ENCODE measurements around the gene RBFOX2.

Gene RBFOX2

GRCh38 chr22:35783943-35784614 is 244.5 kb downstream of the RBFOX2 start:
- H3K36me3 ChIP-seq (ENCODE audit: control insufficient read depth, insufficient read depth, low read length), result no peaks in the 10 kb centered on the region
- H3K9ac ChIP-seq (ENCODE audit: low read length), result no peak overlapping the region
- peaks cover 10% of the 10 kb centered on the region for H3K4me1 ChIP-seq (ENCODE audit: control insufficient read depth, insufficient read depth, low read length)
- H3K4me3 ChIP-seq (ENCODE audit: low read length), result no peak overlapping the region
- no peak overlapping the region for H3K27ac ChIP-seq (ENCODE audit: low read depth, low read length)
- no peaks in the 10 kb centered on the region for H3K27me3 ChIP-seq (ENCODE audit: control insufficient read depth, insufficient read depth, low read length)

GRCh38 chr22:35782504-35782903 is 246.1 kb downstream of the RBFOX2 start:
- Histone ChIP-seq H3K27me3 (ENCODE audit: control insufficient read depth, insufficient read depth, low read length) (no peaks in the 10 kb centered on the region), H3K27ac (ENCODE audit: low read depth, low read length) (no peak overlapping the region), H3K9ac (ENCODE audit: low read length) (no peak overlapping the region), H3K4me1 (ENCODE audit: control insufficient read depth, insufficient read depth, low read length) (peaks cover 19% of the 10 kb centered on the region), H3K4me3 (ENCODE audit: low read length) (no peak overlapping the region), H3K36me3 (ENCODE audit: control insufficient read depth, insufficient read depth, low read length) (no peaks in the 10 kb centered on the region)

GRCh38 chr22:35781898-35782297 is 246.7 kb downstream of the RBFOX2 start:
- Histone ChIP-seq H3K27ac (ENCODE audit: low read depth, low read length) (no peak overlapping the region), H3K4me3 (ENCODE audit: low read length) (no peak overlapping the region), H3K4me1 (ENCODE audit: control insufficient read depth, insufficient read depth, low read length) (peaks cover 20% of the 10 kb centered on the region), H3K27me3 (ENCODE audit: control insufficient read depth, insufficient read depth, low read length) (no peaks in the 10 kb centered on the region), H3K9ac (ENCODE audit: low read length) (no peak overlapping the region), H3K36me3 (ENCODE audit: control insufficient read depth, insufficient read depth, low read length) (no peaks in the 10 kb centered on the region)

GRCh38 chr22:35777335-35777975 is 251.2 kb downstream of the RBFOX2 start:
- H3K27me3 ChIP-seq (ENCODE audit: control insufficient read depth, insufficient read depth, low read length), result no peaks in the 10 kb centered on the region
- H3K27ac ChIP-seq (ENCODE audit: low read depth, low read length), result no peak overlapping the region
- H3K4me3 ChIP-seq (ENCODE audit: low read length), result no peak overlapping the region
- no peaks in the 10 kb centered on the region for H3K36me3 ChIP-seq (ENCODE audit: control insufficient read depth, insufficient read depth, low read length)
- H3K9ac ChIP-seq (ENCODE audit: low read length), result no peak overlapping the region
- peaks cover 13% of the 10 kb centered on the region for H3K4me1 ChIP-seq (ENCODE audit: control insufficient read depth, insufficient read depth, low read length)

GRCh38 chr22:35775339-35775738 is 253.3 kb downstream of the RBFOX2 start:
- Histone ChIP-seq H3K4me1 (ENCODE audit: control insufficient read depth, insufficient read depth, low read length) (peaks cover 13% of the 10 kb centered on the region), H3K36me3 (ENCODE audit: control insufficient read depth, insufficient read depth, low read length) (no peaks in the 10 kb centered on the region), H3K27ac (ENCODE audit: low read depth, low read length) (no peak overlapping the region), H3K9ac (ENCODE audit: low read length) (no peak overlapping the region), H3K27me3 (ENCODE audit: control insufficient read depth, insufficient read depth, low read length) (no peaks in the 10 kb centered on the region), H3K4me3 (ENCODE audit: low read length) (no peak overlapping the region)

GRCh38 chr22:35769974-35770373 is 258.6 kb downstream of the RBFOX2 start:
- Histone ChIP-seq H3K27ac (ENCODE audit: low read depth, low read length) (no peak overlapping the region), H3K4me1 (ENCODE audit: control insufficient read depth, insufficient read depth, low read length) (peaks cover 3% of the 10 kb centered on the region), H3K9ac (ENCODE audit: low read length) (no peak overlapping the region), H3K4me3 (ENCODE audit: low read length) (no peak overlapping the region), H3K27me3 (ENCODE audit: control insufficient read depth, insufficient read depth, low read length) (no peaks in the 10 kb centered on the region), H3K36me3 (ENCODE audit: control insufficient read depth, insufficient read depth, low read length) (no peaks in the 10 kb centered on the region)

GRCh38 chr22:35766654-35767580 is 261.7 kb downstream of the RBFOX2 start:
- Histone ChIP-seq H3K4me3 (ENCODE audit: low read length) (no peak overlapping the region), H3K36me3 (ENCODE audit: control insufficient read depth, insufficient read depth, low read length) (no peaks in the 10 kb centered on the region), H3K4me1 (ENCODE audit: control insufficient read depth, insufficient read depth, low read length) (no peaks in the 10 kb centered on the region), H3K27me3 (ENCODE audit: control insufficient read depth, insufficient read depth, low read length) (no peaks in the 10 kb centered on the region), H3K27ac (ENCODE audit: low read depth, low read length) (no peak overlapping the region), H3K9ac (ENCODE audit: low read length) (no peak overlapping the region)

GRCh38 chr22:35761037-35761436 is 267.6 kb downstream of the RBFOX2 start:
- no peaks in the 10 kb centered on the region for H3K27me3 ChIP-seq (ENCODE audit: control insufficient read depth, insufficient read depth, low read length)
- peaks cover 5% of the 10 kb centered on the region for H3K36me3 ChIP-seq (ENCODE audit: control insufficient read depth, insufficient read depth, low read length)

GRCh38 chr22:35758394-35758793 is 270.2 kb downstream of the RBFOX2 start:
- Histone ChIP-seq H3K27ac (ENCODE audit: low read depth, low read length) (no peak overlapping the region), H3K9ac (ENCODE audit: low read length) (no peak overlapping the region), H3K27me3 (ENCODE audit: control insufficient read depth, insufficient read depth, low read length) (no peaks in the 10 kb centered on the region), H3K4me1 (ENCODE audit: control insufficient read depth, insufficient read depth, low read length) (no peaks in the 10 kb centered on the region), H3K36me3 (ENCODE audit: control insufficient read depth, insufficient read depth, low read length) (peaks cover 5% of the 10 kb centered on the region), H3K4me3 (ENCODE audit: low read length) (no peak overlapping the region)

More at GRCh38 chr22:35761037-35761436, 267.6 kb downstream of the RBFOX2 start:
- H3K4me3 ChIP-seq (ENCODE audit: low read length), result no peak overlapping the region
- H3K9ac ChIP-seq (ENCODE audit: low read length), result no peak overlapping the region
- H3K27ac ChIP-seq (ENCODE audit: low read depth, low read length), result no peak overlapping the region
- H3K4me1 ChIP-seq (ENCODE audit: control insufficient read depth, insufficient read depth, low read length), result no peaks in the 10 kb centered on the region

GRCh38 chr22:35756722-35757121 is 271.9 kb downstream of the RBFOX2 start:
- no peak overlapping the region for H3K9ac ChIP-seq (ENCODE audit: low read length)
- H3K4me1 ChIP-seq (ENCODE audit: control insufficient read depth, insufficient read depth, low read length), result peaks cover 2% of the 10 kb centered on the region
- H3K36me3 ChIP-seq (ENCODE audit: control insufficient read depth, insufficient read depth, low read length), result peaks cover 10% of the 10 kb centered on the region
- H3K27me3 ChIP-seq (ENCODE audit: control insufficient read depth, insufficient read depth, low read length), result no peaks in the 10 kb centered on the region
- no peak overlapping the region for H3K27ac ChIP-seq (ENCODE audit: low read depth, low read length)
- H3K4me3 ChIP-seq (ENCODE audit: low read length), result no peak overlapping the region

GRCh38 chr22:35754761-35755160 is 273.9 kb downstream of the RBFOX2 start:
- peaks cover 10% of the 10 kb centered on the region for H3K36me3 ChIP-seq (ENCODE audit: control insufficient read depth, insufficient read depth, low read length)
- H3K27ac ChIP-seq (ENCODE audit: low read depth, low read length), result no peak overlapping the region
- H3K4me3 ChIP-seq (ENCODE audit: low read length), result no peak overlapping the region

GRCh38 chr22:35752863-35753189 is 275.8 kb downstream of the RBFOX2 start:
- Histone ChIP-seq H3K27me3 (ENCODE audit: control insufficient read depth, insufficient read depth, low read length) (no peaks in the 10 kb centered on the region), H3K4me3 (ENCODE audit: low read length) (no peak overlapping the region), H3K36me3 (ENCODE audit: control insufficient read depth, insufficient read depth, low read length) (peaks cover 5% of the 10 kb centered on the region), H3K4me1 (ENCODE audit: control insufficient read depth, insufficient read depth, low read length) (peaks cover 2% of the 10 kb centered on the region), H3K27ac (ENCODE audit: low read depth, low read length) (no peak overlapping the region), H3K9ac (ENCODE audit: low read length) (no peak overlapping the region)

More at GRCh38 chr22:35754761-35755160, 273.9 kb downstream of the RBFOX2 start:
- Histone ChIP-seq H3K9ac (ENCODE audit: low read length) (no peak overlapping the region), H3K27me3 (ENCODE audit: control insufficient read depth, insufficient read depth, low read length) (no peaks in the 10 kb centered on the region), H3K4me1 (ENCODE audit: control insufficient read depth, insufficient read depth, low read length) (peaks cover 2% of the 10 kb centered on the region)
